SK-N-SH treated with all-trans-retinoic acid at 6 μM for 48 hours (cell line): ENCODE data around the gene STOM.

Experiments
- ARNTL ChIP-seq: fragments of 450-650 bp; formaldehyde crosslinking; IDR thresholded peaks from 2 replicates; pipeline ENCODE4 v1.5.0; 2020; ENCODE audit warnings: low read depth, mild to moderate bottlenecking, moderate library complexity, borderline replicate concordance
- TCF4 ChIP-seq: fragments of 250-450 bp; sonication (Bioruptor Pico); IDR thresholded peaks from 2 replicates; pipeline ENCODE4 v1.8.0; 2021; ENCODE audit warnings: mild to moderate bottlenecking, moderate library complexity, borderline replicate concordance

DNA sequence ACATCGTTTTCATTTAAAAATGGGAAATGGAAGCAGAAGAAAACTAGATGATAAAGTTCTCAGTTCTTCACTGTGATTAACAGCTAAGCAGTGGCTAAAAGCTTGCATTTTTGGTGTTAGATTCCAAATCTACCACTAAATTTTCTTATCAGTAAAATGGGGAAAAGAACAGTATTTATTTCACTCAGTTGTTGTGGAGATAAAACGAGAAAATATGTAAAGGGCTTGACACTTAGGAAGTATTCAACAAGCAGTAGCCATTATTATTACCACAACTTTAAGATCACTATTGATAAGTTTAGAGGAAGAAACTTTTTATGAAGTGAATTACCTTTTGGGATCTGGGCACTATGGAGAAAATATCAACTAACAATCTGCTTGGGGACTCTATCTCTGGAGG lies 4.5 kb downstream of the STOM start:
- TF ChIP-seq TCF4 (no peak), ARNTL (no peak)
